Measurements from ENCODE around the gene ZNF764.
"Not testable (repeated sequence)": the region's sequence is repeated elsewhere in the genome, so short reads cannot be mapped to it uniquely, and the experiment has no call there.

DNA sequence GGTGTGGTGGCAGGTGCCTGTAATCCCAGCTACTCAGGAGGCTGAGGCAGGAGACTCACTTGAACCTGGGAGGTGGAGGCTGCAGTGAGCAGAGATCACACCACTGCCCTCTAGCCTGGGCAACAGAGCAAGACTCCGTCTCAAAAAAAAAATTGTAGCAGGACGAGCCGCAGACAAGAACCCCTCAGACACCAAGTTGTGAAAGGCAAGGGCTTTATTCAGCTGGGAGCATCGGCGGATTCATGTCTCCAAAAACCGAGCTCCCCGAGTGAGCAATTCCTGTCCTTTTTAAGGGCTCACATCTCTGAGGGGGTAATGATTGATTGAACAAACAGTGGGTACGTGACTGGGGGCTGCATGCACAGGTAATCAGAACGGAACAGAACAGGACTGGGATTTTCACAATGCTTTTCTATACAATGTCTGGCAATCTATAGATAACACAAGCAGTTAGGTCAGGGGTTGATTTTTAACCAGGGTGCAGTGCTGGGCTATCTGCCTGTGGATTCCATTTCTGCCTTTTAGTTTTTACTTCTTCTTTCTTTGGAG is 17.2 kb downstream of the ZNF764 start:
- TF ChIP-seq HNF4A (conservative IDR thresholded peaks at IDR 0.05); TAF1 (conservative IDR thresholded peaks at IDR 0.05); YY1 (IDR thresholded peaks at IDR 0.05); JUND (IDR thresholded peaks at IDR 0.05); ATF3 (IDR thresholded peaks at IDR 0.05); MAX (IDR thresholded peaks at IDR 0.05); SP1 (IDR thresholded peaks at IDR 0.05); RAD21 (IDR thresholded peaks at IDR 0.05); RXRA (IDR thresholded peaks at IDR 0.05): not testable (repeated sequence)
- TF ChIP-seq, protein P1, sequence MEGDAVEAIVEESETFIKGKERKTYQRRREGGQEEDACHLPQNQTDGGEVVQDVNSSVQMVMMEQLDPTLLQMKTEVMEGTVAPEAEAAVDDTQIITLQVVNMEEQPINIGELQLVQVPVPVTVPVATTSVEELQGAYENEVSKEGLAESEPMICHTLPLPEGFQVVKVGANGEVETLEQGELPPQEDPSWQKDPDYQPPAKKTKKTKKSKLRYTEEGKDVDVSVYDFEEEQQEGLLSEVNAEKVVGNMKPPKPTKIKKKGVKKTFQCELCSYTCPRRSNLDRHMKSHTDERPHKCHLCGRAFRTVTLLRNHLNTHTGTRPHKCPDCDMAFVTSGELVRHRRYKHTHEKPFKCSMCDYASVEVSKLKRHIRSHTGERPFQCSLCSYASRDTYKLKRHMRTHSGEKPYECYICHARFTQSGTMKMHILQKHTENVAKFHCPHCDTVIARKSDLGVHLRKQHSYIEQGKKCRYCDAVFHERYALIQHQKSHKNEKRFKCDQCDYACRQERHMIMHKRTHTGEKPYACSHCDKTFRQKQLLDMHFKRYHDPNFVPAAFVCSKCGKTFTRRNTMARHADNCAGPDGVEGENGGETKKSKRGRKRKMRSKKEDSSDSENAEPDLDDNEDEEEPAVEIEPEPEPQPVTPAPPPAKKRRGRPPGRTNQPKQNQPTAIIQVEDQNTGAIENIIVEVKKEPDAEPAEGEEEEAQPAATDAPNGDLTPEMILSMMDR (IDR thresholded peaks at IDR 0.05; ENCODE audit: low read depth, low read length, missing input control), result not testable (repeated sequence)
- TF ChIP-seq, protein P2, sequence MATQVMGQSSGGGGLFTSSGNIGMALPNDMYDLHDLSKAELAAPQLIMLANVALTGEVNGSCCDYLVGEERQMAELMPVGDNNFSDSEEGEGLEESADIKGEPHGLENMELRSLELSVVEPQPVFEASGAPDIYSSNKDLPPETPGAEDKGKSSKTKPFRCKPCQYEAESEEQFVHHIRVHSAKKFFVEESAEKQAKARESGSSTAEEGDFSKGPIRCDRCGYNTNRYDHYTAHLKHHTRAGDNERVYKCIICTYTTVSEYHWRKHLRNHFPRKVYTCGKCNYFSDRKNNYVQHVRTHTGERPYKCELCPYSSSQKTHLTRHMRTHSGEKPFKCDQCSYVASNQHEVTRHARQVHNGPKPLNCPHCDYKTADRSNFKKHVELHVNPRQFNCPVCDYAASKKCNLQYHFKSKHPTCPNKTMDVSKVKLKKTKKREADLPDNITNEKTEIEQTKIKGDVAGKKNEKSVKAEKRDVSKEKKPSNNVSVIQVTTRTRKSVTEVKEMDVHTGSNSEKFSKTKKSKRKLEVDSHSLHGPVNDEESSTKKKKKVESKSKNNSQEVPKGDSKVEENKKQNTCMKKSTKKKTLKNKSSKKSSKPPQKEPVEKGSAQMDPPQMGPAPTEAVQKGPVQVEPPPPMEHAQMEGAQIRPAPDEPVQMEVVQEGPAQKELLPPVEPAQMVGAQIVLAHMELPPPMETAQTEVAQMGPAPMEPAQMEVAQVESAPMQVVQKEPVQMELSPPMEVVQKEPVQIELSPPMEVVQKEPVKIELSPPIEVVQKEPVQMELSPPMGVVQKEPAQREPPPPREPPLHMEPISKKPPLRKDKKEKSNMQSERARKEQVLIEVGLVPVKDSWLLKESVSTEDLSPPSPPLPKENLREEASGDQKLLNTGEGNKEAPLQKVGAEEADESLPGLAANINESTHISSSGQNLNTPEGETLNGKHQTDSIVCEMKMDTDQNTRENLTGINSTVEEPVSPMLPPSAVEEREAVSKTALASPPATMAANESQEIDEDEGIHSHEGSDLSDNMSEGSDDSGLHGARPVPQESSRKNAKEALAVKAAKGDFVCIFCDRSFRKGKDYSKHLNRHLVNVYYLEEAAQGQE (IDR thresholded peaks at IDR 0.05), result not testable (repeated sequence)
